CD4-positive, alpha-beta T cell treated with Interleukin-1 beta for 1 hour (primary cell): ENCODE results near the gene GPR18.
A peak's percentile ranks its signal among the peaks of the same experiment; 100 is the strongest.

Experiments used
- DNase-seq, 2 donors: peaks; one replicate each; pipeline ENCODE4 v3.0.0-alpha.2; 2020 to 2022

GPR18 gene

DNA sequence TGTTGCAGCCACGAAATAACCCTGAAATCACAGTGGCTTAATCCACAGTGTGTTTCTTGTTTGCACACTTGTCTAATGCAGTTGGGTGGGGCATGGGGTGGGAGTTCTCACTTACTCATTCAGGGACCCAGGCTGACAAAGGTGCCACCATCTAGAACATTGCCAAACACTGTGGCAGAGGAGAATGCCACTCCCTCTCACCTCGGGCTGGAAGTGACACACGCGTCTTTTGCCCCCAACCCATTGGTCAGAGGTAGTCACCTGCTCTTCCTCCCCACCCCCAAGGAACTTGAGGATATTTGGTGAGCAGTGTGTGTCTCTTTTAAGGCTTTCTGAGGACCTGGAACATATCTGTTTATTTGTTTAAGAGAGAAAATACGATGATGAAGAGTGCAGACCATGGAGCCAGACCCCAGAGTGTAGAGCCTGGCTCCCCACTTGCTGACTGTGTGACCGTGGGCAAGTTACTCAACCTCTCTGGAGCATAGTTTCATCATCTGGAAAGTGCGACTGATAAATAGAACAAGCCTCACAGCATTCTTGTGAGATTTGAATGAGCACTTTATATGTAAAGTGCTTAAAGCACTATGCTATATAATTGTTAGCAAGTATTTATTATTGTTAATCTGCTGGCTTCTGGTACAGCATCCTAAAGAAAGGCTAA lies 31.6 kb upstream of the GPR18 start:
- DNase-seq, result peak; percentile 59 to 71

DNA sequence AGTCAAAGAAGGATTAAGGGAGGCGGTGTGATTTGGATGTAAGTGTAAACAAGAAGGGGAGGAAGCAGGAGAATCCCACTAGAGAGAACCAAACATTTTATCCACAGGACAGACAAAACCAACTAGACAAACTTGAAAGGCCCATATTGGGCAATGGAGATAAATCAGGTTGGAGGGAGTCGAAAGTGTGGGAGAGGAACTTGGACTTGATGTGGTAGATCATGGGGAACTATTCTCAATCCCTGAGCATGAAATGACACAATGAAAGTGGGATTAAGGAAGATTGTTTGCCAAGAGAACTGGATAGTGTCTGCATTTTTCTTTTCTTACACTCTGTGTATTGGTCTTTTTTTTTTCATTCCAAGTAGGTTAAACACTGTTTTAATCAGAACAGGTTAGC lies 31.1 kb upstream of the GPR18 start:
- DNase-seq, result no peak

DNA sequence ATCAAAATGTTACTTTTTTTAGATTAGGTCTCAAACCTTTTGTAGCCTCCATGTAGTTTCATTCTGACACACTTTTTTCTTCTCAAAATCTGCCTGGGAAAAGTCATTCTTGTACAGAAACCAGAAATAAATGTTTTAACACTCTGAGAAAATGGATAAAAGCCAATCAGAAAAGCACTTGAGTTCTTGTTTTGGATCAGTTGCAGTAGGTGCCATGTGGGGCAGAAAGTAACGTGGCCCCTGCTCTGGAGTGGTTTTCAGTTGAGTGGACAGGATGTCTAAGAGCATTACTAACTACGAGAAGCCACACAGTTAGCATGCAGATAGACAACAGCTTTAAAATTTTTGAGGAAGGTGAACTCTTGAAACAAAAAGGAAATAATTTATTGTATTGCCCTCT lies 29.9 kb upstream of the GPR18 start:
- no peak for DNase-seq

DNA sequence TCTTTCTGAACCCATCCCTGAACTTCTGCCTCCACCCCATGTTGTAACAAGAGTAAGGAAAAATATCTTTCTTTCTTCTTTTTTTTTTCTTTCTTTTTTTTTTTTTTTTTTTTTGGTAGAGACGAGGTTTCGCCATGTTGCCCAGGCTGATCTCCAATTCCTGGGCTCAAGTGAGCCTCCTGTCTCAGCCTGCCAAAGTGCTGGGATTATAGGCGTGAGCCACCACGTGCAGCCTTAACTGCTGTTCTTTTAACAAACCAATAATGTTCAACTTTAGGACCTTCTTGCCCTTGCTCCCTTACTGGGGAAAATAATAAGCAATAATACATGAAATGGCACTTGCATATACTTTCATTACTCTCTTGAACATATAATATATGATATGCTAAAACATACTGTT lies 29.4 kb upstream of the GPR18 start:
- DNase-seq, result no peak

DNA sequence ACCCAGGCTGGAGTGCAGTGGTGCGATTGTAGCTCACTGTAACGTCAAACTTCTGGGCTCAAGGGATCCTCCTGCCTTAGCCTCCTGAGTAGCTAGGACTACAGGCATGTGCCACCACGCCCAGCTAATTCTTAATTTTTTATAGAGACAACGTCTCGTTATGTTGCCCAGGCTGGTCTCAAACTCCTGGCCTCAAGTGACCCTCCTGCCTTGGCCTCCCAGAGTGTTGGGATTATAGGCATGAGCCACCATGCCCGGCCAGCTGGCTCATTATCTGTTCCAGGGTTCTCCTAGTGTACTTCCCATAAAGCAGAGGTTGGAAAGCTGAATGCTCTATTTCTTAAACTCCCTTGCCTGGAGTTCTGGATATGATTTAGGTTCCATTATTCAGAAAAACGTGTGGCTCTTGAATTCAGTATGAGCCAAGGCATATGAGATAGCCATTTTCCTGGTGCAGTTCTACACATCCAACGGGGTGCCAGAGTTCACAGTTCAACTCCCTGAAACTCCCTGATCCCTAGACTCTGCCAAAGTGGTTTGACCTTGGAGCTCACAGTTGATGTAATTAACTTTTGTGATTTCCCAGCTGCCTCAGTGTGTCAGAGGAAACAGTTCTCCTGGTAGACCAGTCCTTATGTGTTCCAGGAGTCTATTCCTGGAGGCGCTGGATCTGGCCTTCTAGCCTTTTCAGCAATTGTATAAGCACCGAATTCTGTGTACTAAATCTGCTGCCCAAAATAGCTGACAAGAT lies 27.4 kb upstream of the GPR18 start:
- DNase-seq, result no peak

DNA sequence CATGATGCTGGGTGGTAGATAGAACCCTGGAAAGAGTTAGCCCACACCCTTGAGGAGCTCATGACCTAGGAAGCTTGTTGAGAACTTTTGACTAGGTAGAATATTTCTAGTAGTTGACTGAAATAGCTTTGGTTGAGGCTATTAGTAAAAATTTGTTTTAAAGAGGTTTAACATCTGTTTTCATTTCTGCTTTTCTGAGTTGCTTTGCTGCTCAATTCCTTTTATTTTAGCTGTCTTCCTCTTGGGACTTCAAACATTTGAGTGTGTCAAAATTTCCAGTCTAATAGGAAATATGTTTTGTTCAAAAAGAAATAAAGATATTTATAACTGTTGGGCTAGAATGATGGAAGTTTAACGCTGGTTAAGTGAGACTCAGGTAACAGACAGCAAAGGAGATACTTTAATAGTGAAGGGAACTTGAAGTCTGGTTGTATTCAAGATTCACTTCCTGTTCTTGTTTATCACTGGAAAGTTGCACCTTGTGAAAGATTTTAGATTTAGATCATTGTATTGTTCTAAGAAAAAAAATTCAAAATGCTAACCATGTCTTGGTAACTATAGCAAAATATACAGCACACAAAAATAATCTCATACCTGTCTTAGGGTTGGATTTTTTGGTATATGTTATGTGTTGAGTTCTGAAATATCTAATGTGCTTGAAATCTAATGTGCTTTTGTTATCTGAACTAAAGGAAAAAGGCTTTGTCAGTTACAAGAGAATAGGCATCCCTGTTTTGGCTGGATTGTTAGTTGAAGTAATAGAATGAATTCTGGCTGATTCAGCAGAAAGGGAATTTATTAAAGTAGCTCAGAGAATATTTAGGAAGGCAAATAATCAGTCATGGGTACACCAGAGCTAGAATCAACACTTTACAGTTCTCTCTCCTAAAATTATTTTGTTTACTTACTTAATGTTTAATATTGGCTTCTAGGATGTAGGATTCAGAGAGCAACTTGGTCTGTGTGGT lies 24.4 kb upstream of the GPR18 start:
- peak in 1 of 2 donors; percentile 60 for DNase-seq

DNA sequence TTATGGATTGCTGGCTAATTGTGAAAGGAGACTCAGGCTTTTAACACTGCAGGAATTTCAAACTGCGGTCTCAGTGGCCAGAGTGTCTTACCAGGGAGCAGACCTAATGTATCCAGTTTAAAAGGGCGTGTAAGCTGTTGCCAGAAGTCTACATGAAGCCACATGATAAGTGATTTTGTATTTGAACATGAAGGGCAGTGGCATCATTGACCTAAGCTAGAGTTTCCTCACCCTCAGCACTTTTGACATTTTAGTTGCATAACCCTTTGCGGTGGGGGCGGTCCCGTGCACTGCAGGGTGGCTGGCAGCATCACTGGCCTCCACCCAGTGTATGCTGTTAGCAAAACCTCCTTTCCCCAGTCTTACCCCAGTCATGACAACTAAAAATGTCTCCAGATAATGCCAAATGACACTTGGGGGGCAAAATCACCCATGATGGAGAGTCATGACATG lies 23.7 kb upstream of the GPR18 start:
- DNase-seq, result peak; percentile 80 to 88

DNA sequence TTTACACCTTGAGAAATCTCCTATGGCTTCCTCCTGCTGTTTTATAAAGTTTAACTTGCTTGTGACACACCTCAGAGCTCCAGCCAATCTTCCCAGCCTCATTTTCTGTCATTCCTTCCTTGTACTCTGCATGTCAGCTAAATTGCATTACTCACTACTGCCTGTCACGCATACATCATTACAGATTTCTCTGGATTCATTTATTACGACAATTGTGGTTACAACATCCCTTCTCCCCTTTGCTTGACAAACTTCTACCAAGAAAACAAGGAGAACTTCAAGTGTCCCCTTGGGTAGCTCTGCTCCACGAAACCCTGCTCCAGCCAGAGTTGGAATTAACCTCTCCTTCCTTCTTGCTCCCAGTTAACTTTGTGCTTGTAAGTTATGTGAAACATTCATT lies 22.0 kb upstream of the GPR18 start:
- DNase-seq, result peak in 1 of 2 donors; percentile 43

DNA sequence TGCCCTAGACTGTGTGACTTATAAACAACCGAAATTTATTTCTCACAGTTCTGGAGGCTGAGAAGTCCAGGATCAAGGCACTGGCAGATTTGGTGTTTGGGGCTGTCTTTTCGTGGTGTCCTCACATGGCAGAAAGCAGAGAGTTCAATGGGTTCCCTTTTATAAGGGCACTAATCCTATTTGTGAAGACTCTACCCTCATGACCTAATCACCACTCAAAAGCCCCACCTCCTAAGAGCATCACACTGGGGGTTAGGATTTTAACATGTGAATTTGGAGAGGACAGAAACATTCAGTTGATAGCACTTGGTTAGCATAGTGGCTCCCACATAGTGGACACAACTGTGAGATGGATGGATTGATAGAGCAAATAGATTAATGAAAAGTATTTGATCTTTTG lies 21.5 kb upstream of the GPR18 start:
- DNase-seq, result no peak

DNA sequence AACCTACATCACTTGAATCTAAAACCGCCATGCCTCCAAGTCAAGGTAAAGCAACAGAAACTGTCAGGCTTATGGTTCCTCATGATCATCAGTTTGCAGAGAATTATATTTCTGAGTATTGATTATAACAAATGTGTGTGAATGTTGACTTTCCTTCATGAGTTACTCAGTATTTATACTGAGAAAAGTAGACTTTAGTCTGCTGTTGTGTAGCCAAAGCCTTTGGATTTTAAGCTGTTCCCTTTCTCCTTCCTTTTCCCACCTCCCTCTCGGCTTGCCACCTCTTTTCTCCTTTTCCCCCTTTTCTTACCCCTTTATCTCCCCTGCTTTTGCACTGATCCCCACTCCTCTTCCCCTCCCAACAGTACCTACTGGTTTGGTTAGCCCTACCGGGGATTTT lies 20.7 kb upstream of the GPR18 start:
- DNase-seq, result no peak

DNA sequence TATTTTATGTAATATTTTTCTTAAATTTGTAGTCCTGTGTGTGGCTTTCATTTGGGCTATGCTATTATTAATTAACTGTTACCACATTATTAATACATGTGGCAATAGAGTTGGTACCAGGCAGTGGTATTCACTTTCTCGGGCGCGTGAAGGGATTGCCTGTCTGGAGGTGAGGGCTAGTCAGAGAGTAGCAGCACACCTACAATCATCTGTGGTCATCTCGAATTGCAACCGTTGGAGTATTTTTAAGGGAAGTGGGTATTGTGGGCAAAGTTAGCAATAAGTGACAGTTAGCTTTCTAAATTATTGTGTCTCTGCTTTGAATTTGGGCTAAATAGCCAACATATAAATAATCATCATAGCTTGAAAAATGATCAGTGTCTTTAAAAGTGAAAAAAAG lies 20.0 kb upstream of the GPR18 start:
- no peak for DNase-seq

DNA sequence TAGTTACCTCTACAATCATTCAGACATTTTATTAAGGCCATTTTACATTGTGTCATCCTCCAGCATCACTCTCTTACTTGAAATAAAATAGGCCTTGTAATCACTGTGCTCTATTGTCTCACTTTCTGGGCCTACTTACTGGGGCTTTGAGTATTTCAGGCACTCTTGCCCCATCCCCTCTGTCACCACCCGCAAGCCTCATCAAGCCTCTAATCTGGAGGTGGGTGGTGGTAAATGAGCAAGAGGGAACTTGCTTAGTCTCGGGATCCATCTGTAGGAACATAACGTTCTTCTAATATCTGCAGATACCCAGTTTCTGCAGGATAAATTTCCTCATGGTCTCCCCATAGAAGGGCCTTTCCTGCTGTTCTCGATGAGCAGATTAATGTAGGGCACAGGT lies 19.4 kb upstream of the GPR18 start:
- DNase-seq, result peak in 1 of 2 donors; percentile 43

DNA sequence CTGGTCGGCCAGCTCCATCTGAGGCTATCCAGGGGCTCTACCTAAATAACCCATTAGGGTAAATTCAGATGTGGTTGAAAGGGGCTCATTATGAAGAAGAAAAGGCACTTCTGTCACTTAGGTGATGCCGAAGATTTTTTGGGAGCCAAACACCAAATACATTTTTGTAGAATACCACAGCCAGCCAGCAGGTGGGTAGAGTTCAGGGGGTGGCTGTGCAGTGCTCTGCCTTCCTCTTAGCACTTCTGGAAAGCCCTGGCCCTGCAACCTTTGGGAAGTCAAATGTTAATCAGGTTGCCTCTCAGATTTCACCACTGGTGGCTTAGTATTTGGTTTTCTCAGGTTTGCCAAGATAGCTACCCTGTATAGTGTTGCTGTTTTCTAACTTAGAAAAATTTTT lies 18.5 kb upstream of the GPR18 start:
- no peak for DNase-seq

DNA sequence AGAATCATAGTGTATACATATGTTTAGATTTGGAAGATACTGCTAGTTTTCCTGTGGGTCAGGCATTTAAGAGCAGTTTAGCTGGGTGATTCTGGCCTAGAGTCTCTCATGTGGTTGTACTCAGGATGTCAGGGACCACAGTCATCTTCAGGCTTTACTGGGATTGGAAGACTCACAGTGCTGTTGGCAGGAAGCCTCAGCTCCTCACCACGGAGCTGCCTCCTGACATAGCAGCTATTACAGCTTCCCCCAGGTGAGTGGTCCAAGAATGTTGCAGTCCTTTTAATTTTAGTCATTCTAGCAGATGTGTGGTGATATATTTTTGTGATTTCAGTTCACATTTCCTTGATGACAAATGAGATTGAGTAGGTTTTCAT lies 16.9 kb upstream of the GPR18 start:
- peak; percentile 38 to 55 for DNase-seq

DNA sequence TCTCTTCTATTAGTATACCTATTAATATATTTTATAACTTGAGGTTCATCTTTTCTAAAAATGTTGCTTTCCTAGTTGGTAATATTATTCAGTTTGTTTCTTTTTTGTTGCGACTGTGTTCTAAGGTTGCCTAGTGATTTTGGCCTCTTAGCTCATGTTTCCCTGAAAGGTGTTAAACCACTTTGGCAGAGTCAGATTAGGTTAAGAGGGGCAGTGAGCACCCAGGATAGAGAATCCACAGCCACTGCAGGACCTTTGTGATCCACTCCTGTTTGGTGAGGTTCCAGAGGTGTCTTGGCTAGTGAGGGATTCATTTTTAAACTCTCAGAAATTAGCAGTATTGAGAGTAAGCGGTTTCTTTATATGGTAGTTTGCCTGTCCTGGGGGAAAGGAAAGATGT lies 14.9 kb upstream of the GPR18 start:
- DNase-seq, result peak; percentile 30 to 66

DNA sequence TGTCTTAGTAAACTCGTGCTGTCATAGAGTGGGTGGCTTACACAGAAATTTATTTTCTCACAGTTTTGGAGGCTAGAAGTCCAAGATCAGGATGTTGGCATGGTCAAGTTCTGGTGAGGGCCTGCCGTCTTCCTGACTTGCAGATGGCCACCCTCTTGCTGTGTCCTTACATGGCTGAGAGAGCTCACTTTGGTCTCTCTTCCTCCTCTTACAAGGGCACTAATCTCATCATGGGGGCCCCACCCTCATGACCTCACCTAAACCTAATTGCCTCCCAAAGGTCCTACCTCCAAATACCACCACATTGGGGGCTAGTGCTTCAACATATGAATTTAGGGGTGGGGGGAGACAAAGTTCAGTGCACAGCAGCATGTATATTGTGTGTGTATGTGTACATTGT lies 14.3 kb upstream of the GPR18 start:
- DNase-seq, result no peak

DNA sequence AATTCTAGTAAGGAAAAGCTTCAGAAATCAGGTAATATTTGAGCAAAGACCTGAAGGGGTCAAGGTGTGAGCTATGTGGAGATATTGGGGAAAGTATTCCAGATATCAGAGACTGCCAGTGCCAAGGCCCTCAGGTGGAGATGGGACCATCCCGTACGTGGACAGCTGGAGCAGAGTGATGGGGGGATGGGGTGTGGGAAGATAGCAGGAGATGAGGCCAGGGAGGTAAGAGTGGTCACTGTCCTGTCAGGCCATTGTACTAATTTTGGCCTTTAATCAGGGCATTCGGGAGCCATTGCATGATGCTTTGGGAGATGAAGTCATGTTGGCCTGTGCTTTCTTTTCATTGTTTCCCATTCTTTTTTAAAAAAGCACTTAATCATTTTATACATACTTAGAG lies 13.1 kb upstream of the GPR18 start:
- no peak for DNase-seq

DNA sequence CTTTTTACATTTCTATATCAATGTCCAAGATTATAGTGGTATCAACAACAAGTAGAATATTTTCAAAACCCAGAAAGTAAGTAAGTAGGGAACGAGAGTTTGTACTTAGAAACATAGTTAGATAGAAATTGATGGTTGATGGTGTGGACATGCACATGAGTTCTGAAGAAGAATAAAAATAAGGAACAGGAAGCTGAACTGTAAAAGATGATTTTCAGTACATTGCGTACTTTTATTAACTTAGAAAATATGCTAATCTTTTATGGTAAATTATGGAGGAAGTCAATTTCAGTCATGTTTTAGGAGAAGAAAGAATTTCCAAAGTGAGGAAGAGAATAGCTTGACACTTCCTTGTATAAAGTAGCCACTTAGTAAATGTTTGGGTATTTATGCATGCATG lies 12.3 kb upstream of the GPR18 start:
- no peak for DNase-seq

DNA sequence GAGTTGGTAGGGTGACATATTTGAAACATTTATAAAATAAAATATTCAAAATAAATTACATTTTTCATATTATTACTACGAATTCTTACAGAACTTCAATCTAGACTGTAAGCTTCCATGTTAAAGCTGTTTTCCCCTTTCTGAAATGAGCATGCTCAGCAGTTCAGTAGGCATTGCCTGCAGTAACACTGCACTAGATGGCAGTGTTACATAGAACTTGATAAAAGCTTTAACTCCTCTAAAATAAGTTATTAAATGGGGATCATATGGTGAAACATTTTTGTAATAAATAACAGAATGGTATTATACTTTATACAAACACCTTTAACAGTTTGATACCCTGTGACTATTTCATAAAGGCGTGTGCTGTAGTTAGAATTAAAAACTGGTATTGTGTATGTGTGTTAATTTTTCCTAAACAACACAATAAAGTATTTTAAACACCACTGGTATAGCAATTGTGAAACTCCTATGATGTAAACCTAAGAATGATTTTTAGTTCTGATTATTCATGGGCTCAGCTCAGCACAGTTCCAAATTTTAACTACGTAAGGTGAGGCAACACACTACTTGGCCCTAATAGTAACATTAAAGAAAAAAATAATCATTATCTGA lies 11.6 kb upstream of the GPR18 start:
- peak; percentile 57 to 76 for DNase-seq

DNA sequence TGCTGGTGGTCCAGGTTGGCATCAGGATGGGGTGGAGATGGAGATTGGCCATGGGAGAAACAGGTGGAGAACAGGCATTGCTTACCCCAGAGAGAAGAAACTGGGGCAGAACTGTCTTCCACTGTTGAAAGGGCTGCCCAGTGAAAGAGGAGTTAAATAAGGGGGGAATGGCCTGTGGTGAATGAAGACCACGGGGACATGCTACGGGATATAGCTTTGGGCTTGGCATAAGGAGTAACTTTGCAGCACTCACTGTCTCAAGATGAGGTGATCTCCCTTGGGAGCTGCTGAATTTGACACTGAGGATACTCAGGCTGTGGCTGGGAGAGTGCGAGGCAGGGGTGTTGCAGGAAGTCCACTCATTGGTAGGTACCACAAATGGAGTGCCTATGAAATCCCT lies 10.6 kb upstream of the GPR18 start:
- DNase-seq, result no peak

DNA sequence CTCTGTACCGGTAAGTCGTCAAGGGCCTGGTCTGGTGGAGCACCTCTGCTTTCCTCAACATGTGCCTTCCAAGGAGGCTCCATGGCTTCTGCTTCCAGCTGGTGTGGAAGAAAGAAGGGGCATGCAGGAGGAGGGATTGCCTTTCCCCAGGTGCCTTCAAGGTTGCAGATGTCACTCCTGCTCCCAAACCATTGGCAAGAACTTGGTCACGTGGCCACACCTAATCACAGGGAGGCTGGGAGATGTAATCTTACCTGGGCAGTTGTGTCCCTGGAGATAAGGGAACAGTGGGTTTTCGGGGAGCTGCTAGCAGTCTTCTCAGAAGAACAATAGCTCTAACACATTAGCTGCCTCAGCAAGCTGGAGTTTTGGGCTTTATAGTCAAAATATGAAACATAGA lies 9.7 kb upstream of the GPR18 start:
- no peak for DNase-seq

DNA sequence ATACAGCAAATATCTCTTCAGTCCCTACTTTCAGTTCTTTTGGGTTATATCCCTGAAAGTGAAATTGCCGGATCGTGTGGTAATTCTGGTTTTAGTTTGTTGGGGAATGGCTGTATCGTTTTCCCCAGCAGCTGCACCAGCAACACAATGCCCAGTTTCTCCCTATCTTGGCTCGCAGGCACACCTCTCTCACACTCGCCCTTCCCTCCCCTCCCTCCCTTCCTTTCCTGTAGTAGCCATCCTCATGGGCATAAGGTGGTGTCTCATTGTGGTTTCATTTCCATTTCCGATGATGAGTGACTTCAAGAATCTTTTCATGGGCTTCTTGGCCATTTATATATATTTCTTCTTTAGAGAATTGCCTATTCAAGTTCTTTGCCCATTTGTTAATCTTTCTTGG lies 8.6 kb upstream of the GPR18 start:
- no peak for DNase-seq

DNA sequence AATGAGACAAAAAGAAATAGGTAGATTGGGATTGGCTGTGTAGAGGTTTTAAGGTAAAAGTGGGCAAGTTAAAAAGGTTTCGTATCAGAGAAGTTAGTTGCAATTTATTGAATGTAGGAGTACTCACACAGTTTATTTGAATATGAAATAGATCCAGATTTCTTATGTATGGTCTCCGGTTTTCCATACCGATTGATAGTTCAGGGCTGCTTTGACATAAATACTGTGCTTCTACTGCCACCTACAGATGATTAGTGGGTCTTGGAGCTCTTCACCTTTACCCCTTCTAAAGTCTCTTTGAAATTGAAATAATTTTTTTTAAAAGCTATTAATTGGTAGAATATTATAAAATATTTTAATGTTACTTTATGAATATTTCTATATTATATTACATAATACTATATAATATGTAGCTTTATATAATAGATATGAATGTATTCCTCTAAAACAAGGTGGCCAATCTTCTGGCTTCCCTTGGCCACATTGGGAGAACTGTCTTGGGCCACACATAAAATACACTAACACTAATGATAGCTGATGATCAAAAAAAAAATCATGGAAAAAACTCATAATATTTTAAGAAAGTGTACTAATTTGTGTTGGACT lies 7.7 kb upstream of the GPR18 start:
- DNase-seq, result peak; percentile 32 to 76
